ENCODE results near the gene KLRF2. TPM values are rescaled to one million over a fixed set of nuclear protein-coding genes. Genes with fewer than 3 reads are reported as not detected.

KLRF2 gene
- total RNA-seq, 2 experiments from 2014 or later, result 0.29 TPM; not detected in 1

DNA sequence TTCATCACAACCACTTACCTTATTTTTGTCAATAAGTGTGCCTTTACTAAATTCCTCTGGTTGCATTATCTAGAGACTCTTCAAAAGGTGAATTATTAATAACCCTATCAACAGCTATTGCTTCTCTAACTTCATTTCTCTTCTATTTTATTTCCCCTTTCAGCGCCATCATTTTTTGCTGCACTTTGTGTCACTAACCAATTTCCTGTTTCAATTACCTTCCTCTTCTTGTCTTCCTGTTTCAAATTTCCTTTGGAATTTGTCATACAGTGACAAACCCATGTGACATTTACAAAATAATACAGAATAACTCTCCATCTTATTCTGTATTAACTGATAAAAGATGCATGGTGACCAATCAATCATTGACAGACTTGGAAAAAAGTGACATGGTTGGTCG lies 63.1 kb downstream of the KLRF2 start:
- Mint-ChIP-seq H3K27ac (no peak overlapping the region), H3K36me3 (ENCODE audit: low read depth) (no peaks in the 10 kb centered on the region), H3K9me3 (no peaks in the 10 kb centered on the region), H3K4me1 (peaks cover 48% of the 10 kb centered on the region), H3K4me3 (no peak overlapping the region), H3K27me3 (peaks cover 28% of the 10 kb centered on the region)
- CTCF ChIA-PET, result interaction anchor here (0.6 kb wide), 1 partner anchor 81 kb away, joined by 4 read pairs; no protein-coding TSS in a partner anchor
- DNase-seq, result no peak
- POLR2A ChIA-PET, result no interaction called here

Other genes starting within 250 kb of the KLRF2 start
- 100 to 1,000 TPM; 296 to 299 TPM for gene CLEC2D, start 211.8 kb upstream of the KLRF2 start, total RNA-seq
- 1 to 10 TPM; 1.2 to 1.4 TPM for gene CLECL1, start 148.4 kb upstream of the KLRF2 start, total RNA-seq
- 10 to 100 TPM; 71.6 to 82.4 TPM for gene CD69, start 120.6 kb upstream of the KLRF2 start, total RNA-seq
- under 1 TPM; 0.19 to 0.20 TPM for gene KLRF1, start 54.0 kb upstream of the KLRF2 start, total RNA-seq
- gene CLEC2B, start 12.1 kb upstream of the KLRF2 start, total RNA-seq, result 10 to 100 TPM; 53.7 to 61.4 TPM
- not detected for gene CLEC2A, start 50.9 kb downstream of the KLRF2 start, total RNA-seq
- under 1 TPM; 0.52 to 0.83 TPM for gene CLEC12A, start 89.9 kb downstream of the KLRF2 start, total RNA-seq
- gene CLEC1B, start 117.6 kb downstream of the KLRF2 start, total RNA-seq, result not detected
- under 1 TPM in 1 of 2 experiments, not detected in 1; 0.19 TPM for gene CLEC12B, start 129.1 kb downstream of the KLRF2 start, total RNA-seq
- not detected for gene CLEC9A, start 149.2 kb downstream of the KLRF2 start, total RNA-seq
- not detected for gene CLEC1A, start 217.5 kb downstream of the KLRF2 start, total RNA-seq
- not detected for gene CLEC7A, start 248.7 kb downstream of the KLRF2 start, total RNA-seq

Data from activated CD4-positive, alpha-beta T cell treated with anti-CD3 and anti-CD28 coated beads, Interleukin-2, amount 10 ng/mL, durations not matched to agents 7 days and 5 days (primary cell).